ENCODE data around the gene DYDC2. TPM values are rescaled to one million over a fixed set of nuclear protein-coding genes. Genes with fewer than 3 reads are reported as not detected.

The DYDC2 gene
- total and polyA plus RNA-seq, 2 of the 4 experiments (the other 2 are of a cell fraction) = not detected

GRCh38 chr10:80380185-80380584 lies 23.6 kb downstream of the DYDC2 start:
- Histone ChIP-seq H2BK15ac (ENCODE audit: low read depth, low read length) (no peak overlapping the region), H3K4me1 (ENCODE audit: control insufficient read depth, insufficient read depth, low read length) (no peaks in the 10 kb centered on the region), H4K8ac (ENCODE audit: low read depth in 2 of 2, low read length in 2 of 2) (no peak overlapping the region), H3K4ac (ENCODE audit: low read depth, low read length) (no peak overlapping the region), H3K56ac (ENCODE audit: extremely low read depth, insufficient read depth, low read length) (no peak overlapping the region), H2AFZ (replicated peaks; ENCODE audit: low read length, poor library complexity) (no peak overlapping the region), H3K36me3 (ENCODE audit: control insufficient read depth, insufficient read depth, low read length) (no peaks in the 10 kb centered on the region), H3K27me3 (ENCODE audit: control insufficient read depth, insufficient read depth, low read length) (0 out of 2 replicates have a peak, but pooled peaks cover 2% of the 10 kb centered on the region), H3K4me3 (ENCODE audit: insufficient read depth, low read depth, low read length) (no peak overlapping the region), H3K9me3 (ENCODE audit: control insufficient read depth, insufficient read depth, low read length) (no peaks in the 10 kb centered on the region), H3K4me2 (ENCODE audit: low read depth, low read length) (no peak overlapping the region), H3K27ac (ENCODE audit: insufficient read depth, low read length) (no peak overlapping the region), H3K23ac (ENCODE audit: low read depth, low read length) (no peak overlapping the region), H2BK5ac (ENCODE audit: low read depth, low read length, poor library complexity, severe bottlenecking) (no peak overlapping the region), H3K79me1 (ENCODE audit: low read depth in 1 of 2, low read length in 2 of 2) (no peaks in the 10 kb centered on the region), H4K91ac (ENCODE audit: insufficient read depth, low read depth, low read length) (no peak overlapping the region), H4K20me1 (ENCODE audit: insufficient read depth, low read length) (no peaks in the 10 kb centered on the region), H2AK9ac (replicated peaks; ENCODE audit: low read depth, low read length, poor library complexity) (no peak overlapping the region), H2BK120ac (ENCODE audit: low read depth, low read length) (no peak overlapping the region), H3K9me1 (ENCODE audit: insufficient read depth, low read length) (no peaks in the 10 kb centered on the region), H3K9ac (ENCODE audit: low read depth, low read length) (no peak overlapping the region), H3K14ac (replicated peaks; ENCODE audit: low read depth, low read length) (no peak overlapping the region), H3K18ac (ENCODE audit: low read depth, low read length) (no peak overlapping the region), H4K5ac (ENCODE audit: low read depth, low read length) (no peak overlapping the region), H2AK5ac (ENCODE audit: low read depth, low read length) (no peak overlapping the region), H2BK20ac (ENCODE audit: low read depth, low read length) (no peak overlapping the region)
- TF ChIP-seq RFX5 (IDR thresholded peaks at IDR 0.05; ENCODE audit: low read depth, low read length) (no peak), USF2 (IDR thresholded peaks at IDR 0.05; ENCODE audit: low read depth, low read length) (no peak), RAD21 (IDR thresholded peaks at IDR 0.05; ENCODE audit: low read length) (no peak), FOS (IDR thresholded peaks at IDR 0.05; ENCODE audit: low read depth, low read length) (no peak), BHLHE40 (IDR thresholded peaks at IDR 0.05; ENCODE audit: low read depth, low read length) (no peak), SMC3 (IDR thresholded peaks at IDR 0.05; ENCODE audit: low read depth, low read length) (no peak), MAFK (IDR thresholded peaks at IDR 0.05; ENCODE audit: low read depth, low read length) (no peak), CTCF (conservative IDR thresholded peaks at IDR 0.05; ENCODE audit: low read depth, low read length) (no peak), CEBPB (IDR thresholded peaks at IDR 0.05; ENCODE audit: low read depth, low read length) (no peak), CHD1 (IDR thresholded peaks at IDR 0.05; ENCODE audit: low read depth, low read length) (no peak), NFE2L2 (IDR thresholded peaks at IDR 0.05; ENCODE audit: low read depth, low read length) (no peak), ELK1 (IDR thresholded peaks at IDR 0.05; ENCODE audit: borderline replicate concordance, low read depth, low read length) (no peak), MAZ (IDR thresholded peaks at IDR 0.05; ENCODE audit: borderline replicate concordance, low read depth, low read length) (no peak), POLR2A (IDR thresholded peaks at IDR 0.05; ENCODE audit: low read depth, low read length) (no peak), RCOR1 (IDR thresholded peaks at IDR 0.05; ENCODE audit: insufficient replicate concordance, low read length) (no peak)
- in situ Hi-C loops (cut with MboI; ENCODE audit: low sequenced_read_pairs) = no loop called here
- intact Hi-C loops (cut with micrococcal nuclease) = loop anchor here (5.0 kb wide), 2 partner anchors 542 to 637 kb away; no protein-coding TSS in a partner anchor
- POLR2A ChIA-PET (ENCODE audit: unreplicated experiment) = no interaction called here
- ATAC-seq (ENCODE audit: low read depth) (no peak), DNase-seq (no peak)
- CTCF ChIA-PET = no interaction called here
- WGBS, 2 experiments (ENCODE audit: extremely low coverage in 2 of 2, insufficient read length in 1 of 2) = no CpG with 5 or more reads among the region's 4 CpGs
- no TSS peak for BruUV-seq (replicated peaks)
- dilution Hi-C loops (cut with HindIII; ENCODE audit: low sequenced_read_pairs, unreplicated experiment) = no loop called here
